Stimulated activated CD4-positive, alpha-beta T cell treated with anti-CD3 and anti-CD28 coated beads, TNF-alpha, amount 100 ng/mL, for 1 hour (primary cell): Measurements from ENCODE around the gene TRMT11.
"Not testable (repeated sequence)": the region's sequence is repeated elsewhere in the genome, so short reads cannot be mapped to it uniquely, and the experiment has no call there.

Experiments used
- DNase-seq, 3 donors: peaks; one replicate each; pipeline ENCODE4 v3.0.0-alpha.2; 2020; ENCODE audit warnings: low read depth in 3 of 3, low spot score in 1 of 3

The TRMT11 gene

DNA sequence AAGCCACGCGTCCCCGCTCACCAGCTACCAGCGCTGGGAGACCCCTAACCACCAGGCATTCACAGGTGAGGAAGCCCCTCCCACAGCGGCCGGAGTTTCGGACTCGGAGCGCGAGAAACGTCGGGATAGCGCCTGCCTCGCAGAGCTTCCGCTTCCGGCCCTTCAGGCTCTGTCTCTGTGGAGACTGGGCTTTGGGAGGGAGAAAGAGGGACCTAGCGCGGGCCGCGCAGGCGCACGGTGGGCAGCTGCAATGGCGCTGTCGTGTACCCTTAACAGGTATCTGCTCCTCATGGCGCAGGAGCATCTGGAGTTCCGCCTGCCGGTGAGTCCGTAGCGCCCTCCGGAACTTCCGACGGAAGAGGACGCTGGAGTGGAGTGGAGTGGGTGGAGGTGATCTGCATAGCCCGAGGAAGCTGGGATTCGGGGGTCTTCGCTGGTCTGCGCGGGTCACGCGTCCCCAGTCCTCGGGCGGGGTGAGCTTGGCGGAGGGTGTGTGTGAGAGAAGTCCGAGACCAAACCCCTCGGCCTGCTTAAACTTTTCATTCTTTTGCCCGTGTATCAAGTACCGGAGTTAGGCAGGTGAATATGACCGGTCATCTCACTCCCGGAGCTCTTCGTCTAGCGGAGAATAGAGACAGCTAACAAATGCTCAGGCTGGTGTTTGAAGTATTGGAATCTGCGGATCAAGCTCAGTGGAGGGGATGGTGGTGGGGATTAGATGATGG is at the start of gene TRMT11:
Gene TRMT11 (plus strand): TSS at position 240 of the 725 bp plus-strand sequence. CDS start 11 bp downstream, at position 251.
- peak; percentile 42 to 66 (median 61) for DNase-seq

DNA sequence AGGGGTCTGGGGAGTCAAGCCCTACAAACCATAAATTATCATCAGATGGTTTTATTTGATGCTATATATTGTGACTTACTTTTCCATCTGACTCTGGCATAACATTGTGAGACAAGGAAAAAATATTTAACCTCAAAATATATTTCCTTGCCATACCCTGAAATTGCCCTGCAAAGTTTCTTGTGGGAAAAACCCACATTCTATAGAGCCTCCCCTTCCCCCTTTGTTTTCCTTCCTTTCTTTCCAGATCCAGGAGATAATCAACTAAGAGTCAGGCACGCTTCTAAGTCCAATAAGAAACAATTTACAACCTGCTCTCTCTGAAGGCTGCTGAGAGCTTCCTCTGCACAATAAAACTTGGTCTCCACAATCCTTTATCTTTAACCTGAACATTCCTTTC is 47.3 kb upstream of the TRMT11 start:
- no peak for DNase-seq

DNA sequence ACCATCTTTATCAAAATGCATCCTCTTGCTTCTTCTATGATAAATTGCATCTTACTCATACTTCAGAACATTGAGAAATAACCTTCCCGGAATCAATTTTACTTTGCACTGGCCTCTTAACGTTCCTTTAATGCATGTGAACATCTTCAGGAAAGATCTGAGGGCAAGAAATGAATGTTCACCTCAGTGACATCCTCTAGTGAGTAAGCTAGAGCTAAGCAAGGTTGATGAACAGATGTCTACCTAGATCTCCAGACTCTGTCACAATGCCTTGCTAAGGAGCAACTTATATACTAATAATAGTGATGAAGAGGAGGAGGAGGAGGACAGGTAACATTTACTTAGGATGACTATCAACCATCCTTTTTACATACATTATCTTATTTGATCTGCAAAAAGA is 46.5 kb upstream of the TRMT11 start:
- DNase-seq: no peak

DNA sequence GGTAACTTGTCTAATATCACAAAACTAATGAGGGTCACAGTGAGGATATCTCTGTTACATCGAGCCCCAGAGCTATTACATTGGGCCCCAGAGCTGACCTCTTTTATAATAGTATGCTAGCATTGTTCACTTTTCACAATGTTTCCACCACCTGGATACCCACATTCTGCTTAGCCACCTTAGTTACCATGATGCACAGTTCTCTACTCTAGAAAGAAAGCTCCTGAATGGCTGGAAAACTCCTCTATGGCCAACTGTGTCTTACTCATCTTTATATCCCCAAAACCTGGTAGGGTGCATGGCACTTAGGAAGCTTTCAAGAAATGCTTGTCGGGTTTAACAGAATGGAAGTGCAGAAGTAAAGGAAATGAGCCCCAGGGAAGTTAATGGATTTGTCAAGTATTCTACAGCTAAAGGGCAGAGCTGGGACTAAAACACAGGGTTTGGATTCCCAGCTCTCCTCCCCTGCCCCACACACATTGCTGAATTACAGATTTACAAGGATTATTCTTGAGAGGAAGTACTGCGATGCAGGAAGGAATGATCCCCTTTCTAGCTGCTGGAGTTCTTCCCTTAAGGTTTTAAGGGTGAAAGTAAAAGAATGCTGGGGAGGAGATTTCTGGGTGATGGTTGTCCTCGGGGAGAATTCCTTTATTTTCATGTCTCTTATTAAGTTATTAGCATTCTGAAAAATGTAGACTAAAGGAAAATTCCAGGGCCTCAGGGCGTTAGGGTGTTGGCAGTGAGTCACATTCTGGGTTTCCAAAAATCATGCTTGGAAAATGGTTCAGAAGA is 45.9 kb upstream of the TRMT11 start:
- DNase-seq: no peak

DNA sequence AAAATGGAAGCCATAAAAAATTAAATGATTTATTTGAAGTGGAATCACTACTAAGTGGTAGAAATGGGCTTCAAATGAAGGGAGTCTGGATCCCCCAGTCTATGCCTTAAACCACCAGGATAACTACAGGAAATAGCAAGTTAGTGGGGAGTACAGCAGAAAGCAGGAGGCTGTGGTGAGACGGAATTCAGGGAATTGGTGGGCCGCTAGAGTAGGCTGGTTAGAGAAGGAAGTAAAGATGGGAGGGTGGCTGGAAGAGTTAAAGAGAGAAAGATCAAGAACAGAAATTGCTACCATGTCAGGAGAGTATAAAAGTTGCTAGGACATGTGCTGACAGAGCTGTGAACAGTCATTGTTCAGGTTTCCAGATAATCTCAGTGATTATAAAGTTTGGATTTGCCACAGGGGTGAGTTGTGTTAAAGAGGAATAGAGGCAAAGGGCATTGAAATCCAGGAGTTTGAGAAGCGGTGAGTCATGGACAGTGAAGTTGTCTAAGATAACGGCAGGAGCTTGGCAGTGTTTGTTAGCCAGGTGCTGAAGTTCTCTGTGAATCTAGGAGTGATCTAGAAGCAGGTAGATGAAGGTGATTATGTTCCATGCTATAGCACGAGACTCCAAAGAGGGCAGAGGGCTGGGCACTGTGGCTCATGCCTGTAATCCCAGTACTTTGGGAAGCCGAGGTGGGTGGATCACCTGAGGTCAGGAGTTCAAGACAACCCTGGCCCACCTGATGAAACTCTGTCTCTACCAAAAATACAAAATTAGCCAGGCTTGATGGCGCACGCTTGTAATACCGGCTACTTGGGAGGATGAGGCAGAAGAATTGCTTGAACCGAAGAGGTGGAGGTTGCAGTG is 43.4 kb upstream of the TRMT11 start:
- DNase-seq: no peak

DNA sequence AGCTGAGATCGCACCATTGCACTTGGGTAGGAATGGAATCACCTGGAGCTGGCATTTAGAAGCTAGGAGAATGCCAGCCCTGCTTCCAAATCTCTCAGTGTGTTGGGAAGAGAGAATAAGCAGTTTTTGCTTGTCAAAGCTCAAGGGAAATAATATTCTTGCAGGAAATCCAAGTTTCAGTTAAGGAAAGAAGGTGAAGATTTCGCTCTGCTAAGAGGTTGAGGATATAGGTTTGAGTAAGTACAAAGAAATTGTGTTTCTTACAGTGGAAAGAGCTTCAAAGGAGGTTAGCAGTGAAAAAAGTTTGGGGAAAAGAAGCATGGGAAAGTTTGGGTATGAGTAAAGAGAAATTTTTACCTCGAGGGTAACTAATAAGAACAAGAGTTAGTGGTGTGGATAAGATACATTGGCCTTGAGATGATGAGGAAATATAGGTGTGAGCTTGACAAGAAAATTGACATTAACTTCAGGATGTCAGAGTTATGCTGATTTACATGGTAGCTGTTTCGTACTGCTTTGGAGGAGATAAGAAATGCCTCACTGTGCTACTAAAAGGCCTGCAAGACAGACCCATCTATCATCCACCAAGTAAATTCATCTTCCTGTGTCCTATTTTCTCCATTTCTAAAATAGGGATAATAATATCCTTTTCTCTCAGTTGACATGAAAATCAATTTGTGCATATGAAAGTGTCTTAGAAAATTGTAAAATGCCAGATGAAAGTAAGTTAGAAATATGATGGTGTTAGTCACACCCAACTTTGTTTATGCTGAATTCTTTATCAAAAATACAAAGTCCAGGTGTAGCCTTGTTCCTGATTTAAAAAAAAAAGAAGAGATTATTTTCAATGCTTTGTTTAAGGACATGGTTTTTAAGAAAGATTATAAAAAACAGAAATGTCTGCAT is 42.6 kb upstream of the TRMT11 start:
- DNase-seq: no peak

DNA sequence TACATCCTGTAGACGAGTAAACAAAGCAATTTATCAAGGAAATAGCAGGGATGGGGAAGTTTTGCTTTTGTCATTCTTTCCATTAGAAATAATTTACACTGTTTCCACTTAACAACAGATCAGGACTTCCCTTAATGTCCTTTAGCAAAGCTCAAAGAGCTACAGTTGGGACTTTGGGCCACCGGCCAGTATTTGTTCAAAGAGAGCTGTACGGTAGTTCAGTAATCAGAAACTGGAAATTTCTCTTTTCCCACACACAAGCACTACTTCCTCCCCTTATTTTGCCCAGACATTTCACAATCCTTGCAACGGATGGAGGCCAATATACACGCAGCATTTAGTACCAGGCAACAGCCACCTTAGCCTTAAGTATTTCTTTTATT is 41.9 kb upstream of the TRMT11 start:
- no peak for DNase-seq

DNA sequence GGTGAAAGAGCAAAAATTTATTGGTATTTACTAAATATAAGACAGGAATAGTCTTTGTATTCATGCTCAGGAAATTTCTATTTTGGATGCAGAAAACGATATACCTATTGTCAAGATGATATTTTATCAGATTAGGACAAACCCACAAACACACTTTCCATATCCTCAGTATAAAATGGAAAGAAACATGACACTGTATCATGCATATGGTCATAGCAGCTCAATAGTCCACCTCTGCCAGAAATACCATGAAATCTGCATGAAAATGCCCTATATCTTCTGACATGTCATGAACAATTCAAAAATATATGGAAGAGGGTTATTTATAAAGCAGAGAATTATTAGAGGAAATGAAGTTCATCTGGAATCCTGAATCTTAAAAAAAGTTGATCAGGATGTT is 41.4 kb upstream of the TRMT11 start:
- no peak for DNase-seq

DNA sequence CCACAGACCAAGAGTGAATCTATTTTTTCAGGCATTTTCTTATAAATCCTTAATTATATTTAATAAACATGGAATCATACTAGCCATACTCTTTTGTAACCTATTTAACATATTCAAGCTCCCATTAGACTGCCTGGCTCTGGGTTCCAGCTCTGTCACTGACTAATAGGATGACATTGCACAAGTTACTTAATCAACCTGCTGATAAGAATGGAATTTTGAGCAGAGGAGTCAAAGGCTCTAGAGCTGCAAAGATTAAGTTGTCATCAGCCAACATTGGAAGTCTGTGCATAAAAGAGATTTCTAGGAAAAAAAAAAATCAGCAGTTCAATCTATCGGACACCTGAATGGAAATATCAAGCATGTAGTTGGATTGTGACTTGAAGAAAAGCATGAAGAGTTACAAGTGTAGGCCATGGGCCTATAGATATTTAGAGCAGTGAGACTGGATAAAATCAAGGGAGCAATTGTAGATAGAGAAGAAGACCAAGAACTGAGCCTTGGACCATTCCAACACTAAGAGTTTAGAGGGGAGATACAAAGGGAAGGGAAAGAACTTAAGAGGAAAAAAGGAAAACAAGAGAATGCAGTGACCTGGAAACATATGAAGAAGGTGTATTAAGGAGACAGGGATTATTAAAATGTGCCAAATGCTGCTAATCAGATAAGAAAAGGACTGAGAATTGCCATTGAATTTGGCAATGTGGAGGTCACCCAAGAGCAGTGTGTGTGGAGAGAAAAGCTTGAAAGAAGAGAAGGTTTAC is 40.8 kb upstream of the TRMT11 start:
- DNase-seq: no peak

DNA sequence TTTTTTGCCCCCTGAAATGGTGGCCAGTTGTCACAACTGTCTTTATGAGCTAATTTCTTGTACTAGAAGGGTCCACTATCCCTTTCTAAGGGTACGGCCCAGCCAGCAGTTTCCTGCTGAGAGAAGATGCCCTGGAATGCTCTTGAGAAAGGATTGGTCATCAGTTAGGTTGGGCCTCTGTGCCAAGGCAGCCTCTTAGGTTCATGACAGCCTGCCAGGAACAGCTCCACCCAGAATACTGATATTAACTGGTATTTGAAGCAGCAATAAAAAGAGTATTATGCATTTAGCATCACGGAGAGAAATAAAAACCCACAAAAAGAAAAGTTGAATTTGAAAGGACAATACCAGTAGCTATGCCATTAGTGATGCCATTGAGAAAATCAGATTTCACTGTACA is 38.7 kb upstream of the TRMT11 start:
- DNase-seq: no peak

DNA sequence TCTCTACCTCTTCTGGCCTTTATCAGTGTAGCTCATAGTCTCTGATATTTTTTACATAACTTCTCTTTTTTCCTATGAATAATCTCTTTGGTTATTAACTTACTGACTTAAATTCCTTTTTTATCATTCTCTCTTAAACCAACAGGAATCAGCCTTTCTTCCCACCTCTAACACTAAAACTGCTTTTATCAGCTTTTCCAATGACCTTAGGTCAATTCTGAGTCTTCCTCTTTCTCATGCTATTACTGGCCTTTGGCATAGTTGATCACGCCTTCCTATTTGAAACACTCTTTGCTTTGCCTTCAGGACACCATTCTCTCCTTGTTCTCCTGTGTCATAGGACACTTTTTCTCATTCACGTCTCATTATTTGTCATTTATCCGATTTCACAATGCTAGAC is 37.9 kb upstream of the TRMT11 start:
- no peak for DNase-seq

DNA sequence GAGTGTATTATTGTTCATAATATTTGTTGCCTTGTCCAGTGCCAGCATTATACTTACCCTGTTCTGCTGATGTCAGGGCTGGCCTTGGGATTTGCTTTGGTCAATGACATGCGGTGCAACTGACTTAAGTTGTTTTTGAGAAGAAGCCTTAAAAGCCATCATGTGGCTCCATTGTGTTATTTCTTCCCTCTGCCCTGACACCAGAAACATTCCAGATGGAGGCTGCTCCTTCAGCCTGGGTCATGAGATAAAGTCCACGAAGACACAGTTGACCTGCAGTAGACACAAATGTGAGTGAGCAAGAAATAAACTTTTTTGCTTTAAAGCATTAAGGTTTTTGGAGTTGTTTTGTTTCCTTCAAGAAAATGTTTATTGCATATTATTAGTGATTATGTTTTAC is 37.3 kb upstream of the TRMT11 start:
- no peak for DNase-seq

DNA sequence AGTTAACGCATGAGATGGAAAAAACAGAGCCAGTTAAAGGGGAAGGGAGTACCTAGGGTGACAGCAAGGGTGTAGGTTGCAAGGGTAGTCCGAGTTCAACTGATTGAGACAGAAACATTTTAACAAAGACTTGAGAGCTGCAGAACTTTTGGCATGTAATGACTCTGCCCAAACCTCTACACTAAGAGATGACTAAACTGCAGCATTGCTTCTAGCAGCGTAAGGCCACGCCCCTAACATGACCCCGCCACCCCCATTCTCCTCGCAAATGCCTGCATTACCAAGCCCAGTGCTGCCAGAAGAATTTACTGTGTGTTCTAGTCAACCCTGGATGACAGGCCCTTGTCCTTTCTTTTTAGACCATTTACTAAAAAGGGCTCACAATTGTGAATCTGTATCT is 36.0 kb upstream of the TRMT11 start:
- DNase-seq: no peak

DNA sequence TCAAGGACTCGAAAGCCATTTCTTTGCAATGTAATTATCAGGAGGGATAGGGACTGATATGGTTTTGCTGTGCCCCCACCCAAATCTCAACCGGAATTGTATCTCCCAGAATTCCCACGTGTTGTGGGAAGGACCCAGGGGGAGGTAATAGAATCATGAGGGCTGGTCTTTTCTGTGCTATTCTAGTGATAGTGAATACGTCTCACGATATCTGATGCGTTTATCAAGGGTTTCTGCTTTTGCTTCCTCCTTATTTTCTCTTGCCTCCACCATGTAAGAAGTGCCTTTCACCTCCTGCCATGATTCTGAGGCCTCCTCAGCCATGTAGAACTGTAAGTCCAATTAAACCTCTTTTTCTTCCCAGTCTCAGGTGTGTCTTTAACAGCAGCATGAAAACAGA is 35.6 kb upstream of the TRMT11 start:
- not testable (repeated sequence) for DNase-seq

DNA sequence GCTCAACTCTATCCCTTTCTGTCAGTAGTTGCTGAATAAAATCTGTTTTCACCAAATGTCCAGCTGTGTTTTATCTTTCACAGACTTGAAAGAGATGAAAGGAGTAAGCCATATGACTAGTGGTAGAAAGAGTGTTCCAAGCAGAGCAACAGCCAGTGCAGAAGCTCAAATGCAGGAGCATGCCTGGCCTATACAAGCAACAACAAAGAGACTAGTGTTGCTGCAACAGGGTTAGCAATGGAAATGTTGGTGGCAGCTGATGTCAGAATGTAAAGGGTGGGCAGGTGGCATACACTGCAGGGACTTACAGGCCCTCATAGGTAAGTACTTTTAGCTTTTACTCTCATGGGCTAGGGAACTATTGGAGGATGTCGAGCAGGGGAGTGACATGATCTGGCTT is 35.0 kb upstream of the TRMT11 start:
- no peak for DNase-seq

DNA sequence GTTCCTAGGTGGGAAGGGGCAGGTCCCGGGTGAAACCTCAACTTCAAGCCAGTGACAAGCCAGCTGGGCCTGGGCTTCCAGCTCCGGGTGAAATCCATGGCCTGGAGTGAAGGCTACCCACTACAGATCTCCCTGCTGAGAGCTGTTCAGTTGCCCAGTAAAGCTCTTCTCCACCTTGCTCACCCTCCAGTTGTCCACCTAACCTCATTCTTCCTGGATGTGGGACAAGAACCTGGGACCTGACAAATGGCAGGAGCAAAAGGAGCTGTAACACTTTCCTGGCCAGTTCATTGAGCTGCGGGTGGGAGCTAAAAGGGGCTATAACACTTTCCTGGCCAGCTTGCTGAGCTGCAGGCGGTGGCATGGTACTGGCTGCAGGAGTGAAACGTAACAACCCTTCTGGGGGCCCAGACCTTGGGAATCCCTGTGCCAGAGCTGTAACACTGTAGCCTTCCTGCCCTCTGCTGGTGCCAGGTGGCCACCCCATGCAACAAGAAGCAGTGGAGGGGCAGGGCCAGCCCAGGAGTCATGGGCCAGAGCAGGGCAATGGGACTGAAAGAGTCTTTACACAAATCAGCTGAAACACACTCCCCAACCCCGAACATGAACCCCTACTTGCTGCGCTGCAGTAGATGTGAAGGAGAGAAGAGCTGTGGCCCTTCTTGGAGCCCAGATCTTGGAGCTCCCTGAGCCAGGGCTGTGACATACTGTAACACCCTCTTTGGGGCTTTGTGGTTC is 33.4 kb upstream of the TRMT11 start:
- DNase-seq: no peak

DNA sequence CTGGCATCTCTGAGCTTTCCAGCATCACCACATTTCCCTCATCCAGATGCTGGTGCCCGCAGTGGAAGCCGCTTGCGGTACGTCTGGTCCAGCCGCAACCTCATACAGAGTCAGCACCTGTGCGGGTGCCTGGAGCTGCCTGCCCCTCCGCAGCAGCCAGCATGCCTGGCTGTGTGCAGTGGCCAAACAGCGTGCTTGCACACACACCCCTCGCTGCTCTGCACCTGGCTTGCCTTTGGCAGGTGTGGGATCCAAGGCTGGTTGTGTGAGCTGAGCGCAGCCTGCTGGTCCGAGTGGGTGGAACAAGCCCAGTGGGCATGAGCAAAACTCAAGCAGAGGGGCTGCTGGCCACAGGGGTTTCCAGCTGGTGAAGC is 32.9 kb upstream of the TRMT11 start:
- DNase-seq: no peak

DNA sequence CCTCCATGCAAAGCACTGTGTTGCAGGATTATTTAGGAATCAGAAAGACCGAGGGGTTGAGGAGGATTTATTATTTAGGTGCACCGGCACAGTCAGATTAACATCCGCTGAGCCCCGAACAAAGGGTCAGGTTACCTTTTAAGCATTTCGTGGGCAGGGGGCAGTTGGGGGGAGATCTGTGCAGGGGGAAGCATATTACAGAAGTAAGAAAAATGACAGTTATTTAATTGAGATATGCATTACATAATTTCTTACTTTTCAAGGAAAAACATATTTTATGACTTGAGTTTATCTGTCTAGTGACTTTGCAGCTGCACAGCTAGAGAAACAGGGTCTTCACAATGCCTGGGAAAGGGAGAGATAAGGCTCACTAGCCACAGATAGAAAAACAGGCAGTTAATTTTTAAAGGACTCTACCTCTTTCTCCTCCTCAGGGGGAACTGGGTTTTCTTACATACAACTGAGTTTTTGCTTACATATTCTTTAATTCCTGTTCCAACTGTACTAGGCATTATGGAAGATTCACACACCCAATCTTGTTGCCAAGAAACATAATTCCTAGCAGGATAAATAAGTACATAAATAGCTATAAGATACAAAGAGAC is 31.5 kb upstream of the TRMT11 start:
- DNase-seq: no peak

DNA sequence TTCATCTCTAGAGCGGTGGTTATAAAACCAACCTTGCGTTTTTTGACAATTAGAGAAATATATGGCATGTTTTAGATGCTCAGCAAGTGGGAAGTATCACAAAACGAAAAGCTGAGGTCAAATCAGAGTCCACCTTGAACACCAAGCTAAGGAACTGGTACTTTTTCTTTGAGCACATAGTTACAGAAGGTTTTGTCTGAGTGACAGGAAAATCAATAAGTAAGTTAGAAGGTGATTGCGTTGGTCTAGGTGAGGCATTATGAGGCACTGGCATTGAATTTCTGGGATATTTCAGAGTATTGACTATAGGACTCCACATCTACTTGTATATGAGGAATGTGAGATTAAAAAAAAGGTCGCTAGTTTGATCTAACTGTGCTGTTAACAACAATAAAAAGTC is 30.4 kb upstream of the TRMT11 start:
- no peak for DNase-seq
